Prostate gland (tissue), 2 donors: ENCODE measurements around the gene HAO2. TPM values are rescaled to one million over a fixed set of nuclear protein-coding genes. Genes with fewer than 3 reads are reported as not detected.
"Not testable (repeated sequence)": the region's sequence is repeated elsewhere in the genome, so short reads cannot be mapped to it uniquely, and the experiment has no call there.

Experiments
- DNase-seq: peaks from one replicate; pipeline ENCODE4 v3.0.0-alpha.2; 2019; ENCODE audit warnings: low spot score
- H3K27ac ChIP-seq, 2 donors: fragments of 200-600 bp; sonication (generic); 2 replicates each; pipeline ENCODE4 v1.5.1; 2017 to 2019
- H3K27me3 ChIP-seq: fragments of 200-600 bp; sonication (generic); replicated peaks from 2 replicates; pipeline ENCODE4 v1.5.1; 2019; ENCODE audit not compliant: insufficient read depth
- H3K36me3 ChIP-seq, 2 donors: fragments of 200-600 bp; sonication (generic); 1 replicate in 1 of 2; 2 replicates in 1 of 2; pipeline versions ENCODE4 v1.5.1 to v1.8.1; 2017 to 2019
- H3K4me1 ChIP-seq: fragments of 200-600 bp; sonication (generic); replicated peaks from 2 replicates; pipeline ENCODE4 v1.5.1; 2019
- H3K4me3 ChIP-seq, 2 donors: fragments of 200-600 bp; sonication (generic); 2 replicates each; pipeline ENCODE4 v1.5.1; 2017 to 2019
- H3K9me3 ChIP-seq: fragments of 200-600 bp; sonication (generic); 2 replicates; pipeline ENCODE4 v1.5.1; 2017
- POLR2A ChIP-seq: fragments of 450-650 bp; IDR thresholded peaks from one replicate; pipeline ENCODE4 v1.6.1; 2016; ENCODE audit warnings: antibody characterized with exemption, mild to moderate bottlenecking
- POLR2AphosphoS5 ChIP-seq: sonication (generic); formaldehyde crosslinking; IDR thresholded peaks from one replicate; pipeline ENCODE4 v1.6.1; 2017; ENCODE audit warnings: antibody characterized with exemption
- WGBS: methylation state at CpG from one replicate; pipeline ENCODE4 v1.1.5; 2018; 5-methylcytosine and 5-hydroxymethylcytosine counted together
- intact Hi-C: fragments of 100-400 bp; cut with DNase I; formaldehyde crosslinking; loops from one replicate; pipeline ENCODE4 v1.14.2; 2022
- total RNA-seq, 2 donors: library from RNA; depleted of rRNA; stranded (reverse); fragments of >200 nt; gene quantifications; one replicate each; pipeline ENCODE4 v1.1.0, GENCODE V29; 2016
- TF ChIP-seq, protein P1 (sequence below), 4 experiments: fragments of 200-600 bp in 2 of 4; fragments of 450-650 bp in 2 of 4; sonication (generic) in 2 of 4; IDR thresholded peaks; 1 replicate in 3 of 4; 2 replicates in 1 of 4; pipeline ENCODE4 v1.5.1; 2016 to 2019; ENCODE audit warnings: antibody characterized with exemption in 4 of 4, mild to moderate bottlenecking in 2 of 4, moderate library complexity in 2 of 4

Gene HAO2
- total RNA-seq, 2 donors from 2014 or later: not detected

DNA sequence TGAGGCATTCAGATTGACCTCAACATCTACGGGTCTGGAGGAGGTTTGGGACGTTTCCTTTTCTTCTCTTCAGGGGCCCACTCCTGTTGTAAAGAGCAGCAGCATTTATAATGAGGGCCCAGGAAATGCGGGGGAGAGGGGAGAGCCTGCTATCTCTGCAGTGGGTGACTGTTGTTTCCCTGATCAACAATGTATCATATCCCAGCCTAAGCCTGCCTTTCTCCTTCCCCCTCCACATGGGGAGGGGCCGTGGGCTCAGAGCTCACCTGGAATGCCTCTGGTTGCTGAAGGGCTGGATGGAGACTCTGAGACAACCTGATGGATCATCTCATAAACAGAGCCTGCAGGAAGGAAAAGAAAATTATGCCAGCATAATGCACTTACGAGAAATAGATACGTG lies 36.0 kb upstream of the HAO2 start:
- H3K36me3 ChIP-seq: no peaks in the 10 kb centered on the region
- 68% methylated on average over 6 of the region's 6 CpGs for WGBS
- no peak for DNase-seq
- no peak overlapping the region for H3K4me3 ChIP-seq
- intact Hi-C loops: no loop called here
- no peaks in the 10 kb centered on the region for H3K27me3 ChIP-seq
- TF ChIP-seq POLR2AphosphoS5 (no peak), POLR2A (no peak)
- TF ChIP-seq, protein P1, sequence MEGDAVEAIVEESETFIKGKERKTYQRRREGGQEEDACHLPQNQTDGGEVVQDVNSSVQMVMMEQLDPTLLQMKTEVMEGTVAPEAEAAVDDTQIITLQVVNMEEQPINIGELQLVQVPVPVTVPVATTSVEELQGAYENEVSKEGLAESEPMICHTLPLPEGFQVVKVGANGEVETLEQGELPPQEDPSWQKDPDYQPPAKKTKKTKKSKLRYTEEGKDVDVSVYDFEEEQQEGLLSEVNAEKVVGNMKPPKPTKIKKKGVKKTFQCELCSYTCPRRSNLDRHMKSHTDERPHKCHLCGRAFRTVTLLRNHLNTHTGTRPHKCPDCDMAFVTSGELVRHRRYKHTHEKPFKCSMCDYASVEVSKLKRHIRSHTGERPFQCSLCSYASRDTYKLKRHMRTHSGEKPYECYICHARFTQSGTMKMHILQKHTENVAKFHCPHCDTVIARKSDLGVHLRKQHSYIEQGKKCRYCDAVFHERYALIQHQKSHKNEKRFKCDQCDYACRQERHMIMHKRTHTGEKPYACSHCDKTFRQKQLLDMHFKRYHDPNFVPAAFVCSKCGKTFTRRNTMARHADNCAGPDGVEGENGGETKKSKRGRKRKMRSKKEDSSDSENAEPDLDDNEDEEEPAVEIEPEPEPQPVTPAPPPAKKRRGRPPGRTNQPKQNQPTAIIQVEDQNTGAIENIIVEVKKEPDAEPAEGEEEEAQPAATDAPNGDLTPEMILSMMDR (IDR thresholded peaks at IDR 0.05): no peak
- H3K4me1 ChIP-seq: no peaks in the 10 kb centered on the region
- H3K27ac ChIP-seq: no peak overlapping the region
- H3K9me3 ChIP-seq: no peaks in the 10 kb centered on the region

DNA sequence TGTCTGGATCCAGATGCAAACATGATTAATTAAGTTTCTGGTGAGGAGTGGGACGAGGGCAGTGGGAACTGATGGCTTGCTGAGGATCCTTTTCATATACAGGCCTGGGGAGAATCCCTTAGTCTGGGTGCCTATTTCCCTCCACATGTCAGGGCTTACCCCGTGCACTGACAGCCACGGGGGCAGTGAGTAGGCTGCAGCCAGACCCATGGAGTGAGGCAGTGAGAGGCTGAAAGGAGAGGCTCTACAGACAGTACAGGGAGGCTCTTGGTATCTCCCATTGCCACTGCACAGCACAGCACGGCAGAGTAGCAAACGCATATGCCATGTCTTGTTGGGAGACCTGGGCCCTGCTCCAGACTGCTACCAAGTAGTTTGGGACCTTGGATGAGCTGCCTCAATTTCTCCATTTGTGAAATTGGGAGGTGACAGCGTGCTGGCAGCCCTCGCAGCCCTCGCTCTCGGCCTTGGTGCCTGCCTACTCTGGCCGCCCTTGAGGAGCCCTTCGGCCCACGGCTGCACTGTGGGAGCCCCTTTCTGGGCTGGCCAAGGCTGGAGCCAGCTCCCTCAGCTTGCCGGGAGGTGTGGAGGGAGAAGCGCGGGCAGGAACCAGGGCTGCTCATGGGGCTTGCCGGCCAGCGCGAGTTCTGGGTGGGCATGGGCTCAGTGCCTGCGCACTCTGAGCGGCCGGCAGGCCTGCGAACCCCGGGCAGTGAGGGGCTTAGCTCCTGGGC lies 35.3 kb upstream of the HAO2 start:
- Histone ChIP-seq H3K4me3 (no peak overlapping the region), H3K27me3 (no peaks in the 10 kb centered on the region), H3K9me3 (no peaks in the 10 kb centered on the region), H3K36me3 (no peaks in the 10 kb centered on the region), H3K27ac (no peak overlapping the region), H3K4me1 (no peaks in the 10 kb centered on the region)
- DNase-seq: no peak
- TF ChIP-seq POLR2A: no peak
- TF ChIP-seq, protein P1 (IDR thresholded peaks at IDR 0.05): no peak
- TF ChIP-seq POLR2AphosphoS5: no peak
- WGBS: 95% methylated on average over 12 of the region's 23 CpGs
- intact Hi-C loops: no loop called here

DNA sequence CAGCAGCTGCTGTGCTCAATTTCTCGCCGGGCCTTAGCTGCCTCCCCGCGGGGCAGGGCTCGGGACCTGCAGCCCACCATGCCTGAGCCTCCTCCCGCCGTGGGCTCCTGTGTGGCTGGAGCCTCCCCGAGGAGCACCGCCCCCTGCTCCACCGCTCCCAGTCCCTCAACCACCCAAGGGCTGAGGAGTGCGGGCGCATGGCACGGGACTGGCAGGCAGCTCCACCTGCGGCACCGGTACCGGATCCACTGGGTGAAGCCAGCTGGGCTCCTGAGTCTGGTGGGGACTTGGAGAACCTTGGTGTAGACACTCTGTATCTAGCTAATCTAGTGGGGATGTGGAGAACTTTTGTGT lies 34.7 kb upstream of the HAO2 start:
- DNase-seq, H3K4me1 ChIP-seq, intact Hi-C loops, H3K9me3 ChIP-seq, H3K4me3 ChIP-seq, H3K27me3 ChIP-seq, H3K27ac ChIP-seq, H3K36me3 ChIP-seq: not testable (repeated sequence)
- WGBS: 100% methylated on average over 14 of the region's 16 CpGs

DNA sequence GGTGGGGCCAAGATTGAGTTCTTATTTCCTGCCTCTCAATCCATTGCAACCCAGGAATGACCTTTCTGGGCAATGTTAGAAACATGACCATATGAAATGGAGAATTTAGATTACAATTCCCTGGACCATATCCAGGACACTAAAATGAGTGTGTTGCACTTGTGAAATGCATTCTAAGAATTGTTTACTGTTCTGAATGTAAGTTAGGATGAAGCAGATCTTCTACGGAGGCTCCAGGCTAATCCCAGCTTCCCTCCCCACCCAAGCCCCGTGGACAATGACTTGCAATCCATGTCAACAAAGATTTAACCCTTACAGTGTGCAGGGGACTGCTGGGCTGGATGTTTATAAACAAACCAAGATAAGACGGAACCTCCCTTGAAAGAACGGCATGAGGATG lies 31.7 kb upstream of the HAO2 start:
- intact Hi-C loops: no loop called here

DNA sequence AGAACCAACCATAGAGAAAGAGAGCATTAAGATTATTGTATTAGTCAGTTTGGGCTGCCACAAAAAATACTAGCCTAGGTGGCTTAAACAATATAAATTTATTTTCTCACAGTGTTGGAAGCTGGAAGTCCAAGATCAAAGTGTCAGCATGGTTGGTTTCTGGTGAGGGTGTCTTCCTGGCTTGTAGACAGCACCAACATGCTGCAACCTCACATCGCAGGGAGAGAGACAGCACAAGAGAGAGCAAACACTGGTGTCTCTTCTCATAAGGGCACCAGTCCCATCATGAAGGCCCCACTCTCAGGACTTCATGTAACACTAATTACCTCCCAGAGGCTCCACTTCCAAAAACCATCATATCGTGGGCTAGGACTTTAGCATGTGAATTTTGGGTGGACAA lies 30.6 kb upstream of the HAO2 start:
- no peaks in the 10 kb centered on the region for H3K36me3 ChIP-seq
- H3K9me3 ChIP-seq: no peaks in the 10 kb centered on the region
- no peaks in the 10 kb centered on the region for H3K27me3 ChIP-seq
- no peak overlapping the region for H3K4me3 ChIP-seq
- H3K4me1 ChIP-seq: no peaks in the 10 kb centered on the region
- intact Hi-C loops: no loop called here
- no peak overlapping the region for H3K27ac ChIP-seq
- DNase-seq: no peak
- 92% methylated on average over 2 of the region's 2 CpGs for WGBS
- TF ChIP-seq, protein P1 (IDR thresholded peaks at IDR 0.05): no peak
- no peak for TF ChIP-seq POLR2AphosphoS5
- no peak for TF ChIP-seq POLR2A

More for the DNA sequence above, 31.7 kb upstream of the HAO2 start:
- Histone ChIP-seq H3K4me1 (no peaks in the 10 kb centered on the region), H3K9me3 (no peaks in the 10 kb centered on the region), H3K27ac (no peak overlapping the region), H3K27me3 (no peaks in the 10 kb centered on the region), H3K4me3 (no peak overlapping the region), H3K36me3 (no peaks in the 10 kb centered on the region)
- 58% methylated on average over 4 of the region's 4 CpGs for WGBS
- no peak for DNase-seq
- TF ChIP-seq POLR2AphosphoS5 (no peak), POLR2A (no peak)
- TF ChIP-seq, protein P1 (IDR thresholded peaks at IDR 0.05): no peak
